DMS53 (cell line): ENCODE data around the gene MED13L.
"Not testable (repeated sequence)": the region's sequence is repeated elsewhere in the genome, so short reads cannot be mapped to it uniquely, and the experiment has no call there.

Source experiments
- DNase-seq: peaks from one replicate; lab custom pipeline; 2025; lab: John Stamatoyannopoulos, UW

The MED13L gene

DNA sequence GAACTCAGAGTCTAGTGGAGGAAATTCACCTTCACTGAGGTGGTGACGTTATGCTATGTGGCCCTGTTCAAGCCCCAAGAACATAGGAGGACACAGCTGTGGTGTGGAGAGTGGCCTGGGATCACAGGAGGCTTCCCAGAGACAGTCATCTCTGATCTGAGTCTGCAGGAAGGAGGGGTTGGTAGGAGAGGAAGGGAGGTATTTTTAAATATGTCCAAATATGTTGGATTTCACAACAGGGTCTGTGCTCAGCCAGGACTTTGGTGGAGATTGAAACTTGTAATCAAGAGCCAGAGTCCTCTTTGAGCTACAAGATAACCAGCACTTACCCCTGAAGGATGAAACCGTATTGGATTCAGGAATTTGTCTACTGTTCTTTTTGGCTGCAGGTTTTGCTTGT lies 26.4 kb upstream of the MED13L start:
- no peak for DNase-seq

- DNase-seq: no peak
These were observed 25.6 kb upstream of the MED13L start for GRCh38 chr12:116303066-116303465.

- DNase-seq: no peak
These were observed 24.9 kb upstream of the MED13L start for GRCh38 chr12:116302166-116303058.

DNA sequence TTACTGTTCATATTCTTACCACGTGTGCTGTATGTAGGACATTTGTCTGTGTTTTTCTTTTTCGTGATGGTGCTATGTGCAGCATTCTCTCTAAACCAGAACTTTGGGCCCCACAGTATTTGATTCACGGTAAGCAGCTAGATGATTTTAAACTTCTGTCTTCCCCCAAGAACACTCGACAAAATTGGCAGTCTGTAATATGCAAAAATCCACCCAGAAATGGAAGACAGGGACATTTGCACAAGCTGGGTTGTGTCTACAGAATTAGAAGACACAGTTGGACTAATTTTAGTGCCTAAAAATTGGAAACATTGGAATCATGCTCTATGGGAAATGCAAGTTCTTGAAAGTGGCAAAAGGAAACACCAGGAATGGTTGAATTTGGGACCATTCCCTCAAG lies 24.1 kb upstream of the MED13L start:
- DNase-seq: no peak

DNA sequence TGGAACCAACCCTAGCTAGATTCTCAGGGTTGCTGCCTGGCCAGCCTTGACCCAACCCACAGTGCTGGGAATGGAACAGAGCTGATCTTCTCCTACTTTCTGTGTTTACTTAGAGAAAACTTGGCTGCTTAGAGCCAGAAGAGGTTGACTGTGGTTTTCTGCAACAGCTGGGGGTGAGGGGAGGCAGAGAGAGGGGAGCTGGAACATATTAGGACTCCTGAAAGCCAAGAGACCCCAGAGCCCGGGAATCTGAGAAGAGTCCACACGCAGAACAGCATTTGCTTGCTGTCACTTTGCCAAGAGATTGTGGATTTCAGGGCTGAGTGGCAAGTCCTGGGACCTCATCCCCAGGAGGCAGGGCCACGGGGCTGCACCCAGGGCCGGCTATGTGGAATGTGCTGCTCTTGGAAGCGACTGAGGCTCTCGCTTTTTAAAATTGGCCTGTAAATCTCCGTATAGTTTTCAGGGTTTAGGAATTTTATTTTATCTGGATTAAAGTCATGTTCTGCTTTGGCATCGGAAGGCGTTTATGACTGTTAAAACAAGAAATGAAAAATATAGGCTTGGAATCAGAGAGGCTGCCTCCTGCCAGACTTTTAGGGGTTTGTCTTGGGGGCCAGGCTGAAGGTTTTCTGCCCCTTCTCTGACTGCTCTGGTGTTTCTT lies 22.3 kb upstream of the MED13L start:
- no peak for DNase-seq

DNA sequence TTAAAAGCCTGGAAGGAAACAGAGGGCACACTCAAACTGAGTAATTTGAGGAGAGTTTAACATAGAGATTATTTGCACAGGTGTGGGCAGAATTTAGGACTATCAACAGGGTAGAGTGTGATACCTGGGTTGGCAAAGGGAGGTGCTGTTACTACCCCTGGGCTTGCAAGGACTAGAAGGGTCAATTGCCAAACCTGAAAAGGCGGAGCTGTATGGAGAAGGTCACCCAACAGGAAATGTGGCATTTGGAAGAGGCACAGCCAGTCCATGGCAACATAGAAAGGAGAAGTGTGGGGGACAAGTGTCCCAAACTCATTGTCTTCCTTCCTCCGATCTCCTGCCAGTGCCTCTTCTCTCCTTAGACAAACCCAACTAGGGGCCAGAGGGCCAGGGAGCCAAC lies 21.6 kb upstream of the MED13L start:
- peak; percentile 86 for DNase-seq

GRCh38 chr12:116298578-116298977 lies 21.1 kb upstream of the MED13L start:
- no peak for DNase-seq

- no peak for DNase-seq
These were observed 19.8 kb upstream of the MED13L start for GRCh38 chr12:116297224-116297834.

- no peak for DNase-seq
These were observed 18.1 kb upstream of the MED13L start for GRCh38 chr12:116295327-116296263.

DNA sequence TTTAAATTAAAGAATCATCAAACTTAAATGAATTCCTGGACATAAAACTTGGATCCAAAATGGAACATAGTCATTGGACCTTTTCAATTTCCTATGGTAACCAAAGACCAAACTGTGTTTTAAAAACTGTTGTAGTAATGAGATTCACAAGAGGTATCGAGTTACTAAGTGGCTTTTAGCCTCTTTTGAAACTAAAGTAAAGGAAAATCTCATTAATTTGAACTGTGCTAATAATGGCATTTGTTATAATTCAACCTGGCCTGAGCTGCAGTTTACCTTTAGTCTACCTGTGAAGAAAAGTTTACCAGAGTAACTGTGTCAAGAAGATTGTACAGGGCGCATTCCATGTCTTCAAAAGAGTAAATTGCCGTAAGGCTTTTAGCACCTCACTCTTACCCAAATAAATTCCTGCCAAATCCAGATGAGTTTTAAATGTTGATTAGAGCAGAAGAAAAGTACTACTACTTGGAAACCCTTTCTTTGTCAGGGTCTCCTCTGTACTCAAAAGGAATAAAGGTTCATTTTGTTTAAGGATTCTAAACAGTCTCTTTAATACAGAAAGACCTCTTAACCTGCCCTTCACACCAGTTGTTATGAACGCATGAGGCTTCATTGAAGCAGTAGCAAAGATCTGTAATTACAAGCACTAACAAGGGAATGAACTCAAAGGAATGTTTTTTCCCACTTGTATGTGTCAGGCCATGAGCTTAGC lies 17.1 kb upstream of the MED13L start:
- DNase-seq: peak; percentile 38

- no peak for DNase-seq
These were observed 16.4 kb upstream of the MED13L start for GRCh38 chr12:116293687-116294453.

GRCh38 chr12:116291218-116291617 lies 13.7 kb upstream of the MED13L start:
- DNase-seq: no peak

- DNase-seq: no peak
These were observed 11.2 kb upstream of the MED13L start for GRCh38 chr12:116288735-116289134.

- no peak for DNase-seq
These were observed 10.4 kb upstream of the MED13L start for GRCh38 chr12:116287842-116288301.

- no peak for DNase-seq
These were observed 6.9 kb upstream of the MED13L start for GRCh38 chr12:116284396-116284795.

DNA sequence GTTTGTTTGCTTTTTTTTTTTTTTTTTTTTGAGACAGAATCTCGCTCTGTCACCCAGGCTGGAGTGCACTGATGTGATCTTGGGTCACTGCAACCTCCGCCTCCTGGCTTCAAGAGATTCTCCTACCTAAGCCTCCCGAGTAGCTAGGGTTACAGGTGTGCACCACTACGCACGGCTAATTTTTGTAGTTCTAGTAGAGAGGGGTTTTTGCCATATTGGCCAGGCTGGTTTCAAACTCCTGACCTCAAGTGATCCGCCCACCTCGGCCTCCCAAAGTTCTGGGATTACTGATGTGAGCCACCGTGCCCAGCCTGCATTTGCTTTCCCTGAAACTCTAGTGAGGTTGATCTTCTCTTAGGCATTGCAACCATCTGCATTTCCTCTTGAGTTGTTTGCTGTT lies 6.4 kb upstream of the MED13L start:
- DNase-seq: not testable (repeated sequence)

DNA sequence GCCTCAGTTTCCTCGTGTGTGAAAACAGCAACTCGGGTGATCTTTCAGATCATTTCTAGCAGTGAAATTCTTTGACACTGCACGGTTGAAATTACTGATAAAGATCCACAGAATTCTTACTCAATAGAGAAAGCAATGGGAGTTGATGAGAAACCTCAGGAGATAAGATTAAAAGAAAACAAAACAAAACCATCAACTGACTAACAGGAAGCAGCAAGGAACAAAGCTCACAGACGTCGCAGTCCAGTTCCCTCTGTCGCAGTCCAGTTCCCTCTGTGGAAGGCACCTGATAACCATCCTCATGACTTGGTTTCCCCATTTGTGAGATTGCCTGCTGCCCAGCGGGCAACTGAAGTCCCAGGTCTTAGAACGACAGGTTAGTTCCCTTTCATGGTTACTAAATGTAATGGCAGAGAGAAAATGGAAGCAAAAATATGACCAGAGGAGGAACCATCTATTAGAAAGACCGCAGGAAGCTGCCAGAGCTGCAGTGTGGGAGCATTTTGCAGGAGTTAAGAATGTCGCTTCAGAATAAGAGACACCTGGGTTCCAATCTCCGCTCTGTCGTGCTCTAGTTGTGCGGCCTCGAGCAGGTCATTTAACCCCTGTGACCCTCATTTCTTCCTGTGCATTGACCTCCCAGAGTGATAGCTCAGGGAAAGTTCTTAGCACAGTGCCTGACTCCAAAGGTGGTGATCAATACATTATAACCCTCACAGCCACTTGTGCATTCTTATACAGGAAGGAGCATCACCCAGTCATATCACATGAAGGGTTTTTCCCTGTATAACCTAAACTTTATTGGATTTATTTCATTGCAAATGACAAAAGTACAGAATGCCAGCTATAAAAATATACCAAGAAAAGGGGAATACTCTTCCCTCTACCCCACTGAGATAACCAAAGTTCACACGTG lies 5.1 kb upstream of the MED13L start:
- no peak for DNase-seq

DNA sequence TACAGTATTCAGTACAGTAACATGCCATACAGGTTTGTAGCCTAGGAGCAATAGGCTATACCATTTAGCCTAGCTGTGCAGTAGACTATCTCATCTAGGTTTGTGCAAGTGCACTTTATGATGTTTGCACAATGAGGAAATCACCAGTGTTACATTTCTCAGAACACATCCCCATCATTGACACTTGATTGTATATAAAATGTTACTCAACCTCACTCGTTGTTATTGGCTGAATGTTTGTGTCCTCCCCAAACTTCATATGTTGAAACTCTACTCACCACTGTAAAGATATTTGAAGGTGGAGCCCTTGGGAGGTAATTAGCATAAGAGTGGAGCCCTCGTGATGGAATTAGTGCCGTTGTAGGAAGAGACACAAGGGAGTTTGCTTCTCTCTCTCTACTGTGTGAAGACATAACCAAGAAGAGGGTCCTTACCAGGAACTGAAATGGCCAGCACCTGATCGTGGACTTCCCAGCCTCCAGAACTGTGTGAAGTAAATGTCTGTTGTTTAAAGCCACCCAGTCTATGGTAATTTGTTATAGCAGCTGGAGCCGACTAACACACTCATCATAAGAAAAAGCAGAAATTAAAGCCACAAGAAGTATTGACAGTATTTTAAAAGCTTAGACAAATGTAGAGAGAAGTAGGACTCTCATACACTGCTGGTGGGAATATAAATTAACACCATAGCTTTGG lies 3.2 kb upstream of the MED13L start:
- DNase-seq: peak; percentile 76

DNA sequence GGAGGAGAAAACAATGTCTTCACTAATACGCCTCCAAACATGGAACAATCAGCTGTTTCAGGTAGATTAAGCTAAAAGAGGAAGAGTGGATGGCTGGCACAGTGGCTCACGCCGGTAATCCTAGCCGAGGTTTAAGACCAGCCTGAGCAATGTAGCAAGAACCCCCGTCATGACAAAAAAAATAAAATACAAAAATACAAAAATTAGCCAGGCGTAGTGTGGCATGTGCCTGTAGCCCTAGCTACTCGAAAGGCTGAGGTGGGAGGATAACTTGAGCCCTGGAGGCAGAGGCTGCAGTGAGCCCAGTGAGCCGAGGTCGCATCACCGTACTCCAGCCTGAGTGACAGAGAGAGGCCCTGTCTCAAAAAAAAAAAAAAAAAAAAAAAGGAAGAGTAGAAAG lies 1.2 kb upstream of the MED13L start:
- peak; percentile 35 for DNase-seq
